K562 (cell line): ENCODE results near the gene SLC66A3. TPM values are rescaled to one million over a fixed set of nuclear protein-coding genes. Genes with fewer than 3 reads are reported as not detected.

Experiments
- ARID3B ChIP-seq: fragments of 250-450 bp; sonication (Bioruptor Pico); IDR thresholded peaks from 2 replicates; pipeline ENCODE4 v1.4.0; 2020; ENCODE audit warnings: borderline replicate concordance
- BRCA1 ChIP-seq, 2 experiments: fragments of 450-650 bp in 1 of 2; sonication (generic) in 1 of 2; formaldehyde crosslinking in 1 of 2; IDR thresholded peaks; 2 replicates each; pipeline versions ENCODE4 v1.5.0 to v1.6.1; 2017 to 2020; ENCODE audit warnings: mild to moderate bottlenecking in 1 of 2, missing genetic modification reagents in 1 of 2
- CBFA2T3 ChIP-seq: fragments of 450-650 bp; IDR thresholded peaks from 2 replicates; pipeline ENCODE4 v1.6.1; 2017
- CC2D1A ChIP-seq: fragments of 450-650 bp; IDR thresholded peaks from 2 replicates; pipeline ENCODE4 v1.6.1; 2017; ENCODE audit warnings: mild to moderate bottlenecking
- COPS2 ChIP-seq: fragments of 450-650 bp; conservative IDR thresholded peaks from 2 replicates; pipeline ENCODE4 v1.6.1; 2016; ENCODE audit warnings: mild to moderate bottlenecking, moderate library complexity
- DACH1 ChIP-seq: fragments of 450-650 bp; IDR thresholded peaks from 2 replicates; pipeline ENCODE4 v1.6.1; 2018; ENCODE audit not compliant: partially characterized antibody
- FOXA1 ChIP-seq: fragments of 450-650 bp; IDR thresholded peaks from 2 replicates; pipeline ENCODE4 v1.6.1; 2016; ENCODE audit warnings: mild to moderate bottlenecking, borderline replicate concordance
- FOXJ3 ChIP-seq: sonication (generic); formaldehyde crosslinking; IDR thresholded peaks from 2 replicates; pipeline ENCODE4 v1.4.0; 2020; ENCODE audit warnings: mild to moderate bottlenecking, missing genetic modification reagents
- HEY1 ChIP-seq: fragments of 250-450 bp; sonication (Bioruptor Pico); IDR thresholded peaks from 2 replicates; pipeline ENCODE4 v1.5.0; 2020; ENCODE audit warnings: mild to moderate bottlenecking, moderate library complexity, borderline replicate concordance
- KDM2B ChIP-seq: fragments of 250-450 bp; sonication (Bioruptor Pico); IDR thresholded peaks from 2 replicates; pipeline ENCODE4 v1.8.0; 2021; ENCODE audit warnings: mild to moderate bottlenecking, moderate library complexity
- MAFK ChIP-seq: IDR thresholded peaks from 2 replicates; pipeline ENCODE4 v1.6.1; 2011; ENCODE audit warnings: low read length, improper control_type of control experiment
- MTA1 ChIP-seq: fragments of 450-650 bp; IDR thresholded peaks from 2 replicates; pipeline ENCODE4 v1.6.1; 2017; ENCODE audit warnings: borderline replicate concordance
- MYC ChIP-seq, 2 experiments: fragments of 250-450 bp in 1 of 2; sonication (Bioruptor Pico) in 1 of 2; IDR thresholded peaks; 2 replicates each; pipeline versions ENCODE4 v1.5.1 to v1.6.1; 2012 to 2021; ENCODE audit warnings: low read depth in 2 of 2, borderline replicate concordance in 1 of 2, improper control_type of control experiment in 1 of 2, low read length in 1 of 2, mild to moderate bottlenecking in 1 of 2, moderate library complexity in 1 of 2
- POLR2A ChIP-seq: fragments of 450-650 bp; conservative IDR thresholded peaks from 2 replicates; pipeline ENCODE4 v1.6.1; 2016
- POLR3A ChIP-seq: IDR thresholded peaks from 2 replicates; pipeline ENCODE4 v1.6.1; 2011; ENCODE audit warnings: borderline replicate concordance, mild to moderate bottlenecking, moderate library complexity; ENCODE audit not compliant: insufficient read length, insufficient read depth; ENCODE audit errors: extremely low read depth
- RREB1 ChIP-seq: fragments of 250-450 bp; sonication (Bioruptor Pico); IDR thresholded peaks from 2 replicates; pipeline ENCODE4 v1.4.0; 2020
- TFAM ChIP-seq: fragments of 250-450 bp; sonication (Bioruptor Pico); conservative IDR thresholded peaks from 2 replicates; pipeline ENCODE4 v1.5.0; 2021; ENCODE audit warnings: mild to moderate bottlenecking, moderate library complexity
- USF1 ChIP-seq: sonication (generic); formaldehyde crosslinking; IDR thresholded peaks from 2 replicates; pipeline ENCODE4 v1.9.0; 2022; ENCODE audit warnings: mild to moderate bottlenecking, missing genetic modification reagents
- ZEB2 ChIP-seq: fragments of 450-650 bp; IDR thresholded peaks from 2 replicates; pipeline ENCODE4 v1.6.1; 2016
- ZNF146 ChIP-seq: IDR thresholded peaks from one replicate; pipeline ENCODE4 v1.6.1; 2018; ENCODE audit warnings: missing compliant biosample characterization; ENCODE audit not compliant: unreplicated experiment
- ZNF197 ChIP-seq: fragments of 200-800 bp; sonication (Bioruptor generic); IDR thresholded peaks from 2 replicates; pipeline ENCODE4 v1.6.1; 2016; ENCODE audit warnings: low read depth, missing genetic modification characterization, missing compliant biosample characterization
- ZNF384 ChIP-seq: IDR thresholded peaks from 2 replicates; pipeline ENCODE4 v1.6.1; 2012; ENCODE audit warnings: low read depth, low read length, improper control_type of control experiment
- ZNF57 ChIP-seq: fragments of 450-650 bp; formaldehyde crosslinking; IDR thresholded peaks from 2 replicates; pipeline ENCODE4 v1.4.0; 2020; ENCODE audit warnings: mild to moderate bottlenecking, moderate library complexity
- polyA plus RNA-seq, 8 experiments: library from polyadenylated mRNA; depleted of rRNA in 4 of 8; stranded (reverse) in 5 of 8; unstranded in 3 of 8; fragments of >200 nt; fragmentation: Nextera tagmentation in 2 of 8; fragmentation: Illumina TruSeq in 1 of 8; extraction: Ambion mirVana in 2 of 8; extraction: Trizol in 1 of 8; gene quantifications; 2 replicates each; pipeline versions ENCODE4 v1.2.1 to v1.2.3, GENCODE V29; 2011 to 2014; ENCODE audit warnings: inconsistent platforms in 1 of 8, missing spikeins in 1 of 8
- total RNA-seq, 7 experiments: library from RNA; depleted of rRNA in 6 of 7; stranded (reverse); fragments of >200 nt in 6 of 7; fragmentation: Illumina TruSeq in 2 of 7; extraction: Trizol in 2 of 7; gene quantifications; 2 replicates each; pipeline versions ENCODE4 v1.2.1 to v1.2.3, GENCODE V29; 2011 to 2021; ENCODE audit warnings: low replicate concordance in 1 of 7

Gene SLC66A3
- total and polyA plus RNA-seq, 9 of the 15 experiments (the other 6 are each of a cell fraction or from before 2014, with no cell fraction given), result 2.8 to 30.0 (median 9.1) TPM

GRCh38 chr2:11122380-11122779 is 32.9 kb upstream of the SLC66A3 start (continued):
- no peak for TF ChIP-seq ZNF146
- TF ChIP-seq BRCA1 (IDR thresholded peaks at IDR 0.05), result no peak
- no peak for TF ChIP-seq BRCA1 (CRISPR knock-in tag; IDR thresholded peaks at IDR 0.05)
- TF ChIP-seq ZNF384, result no peak
- TF ChIP-seq FOXJ3, result no peak
- TF ChIP-seq ZNF57 (CRISPR knock-in tag), result no peak
- TF ChIP-seq ARID3B (CRISPR knock-in tag), result 0 out of 2 replicates have a peak, but pooled peaks have one; percentile 57
- TF ChIP-seq ZNF197 (CRISPR knock-in tag), result peak; percentile 97
- no peak for TF ChIP-seq MTA1
- TF ChIP-seq MYC (IDR thresholded peaks at IDR 0.05; ENCODE audit: low read depth, low read length), result no peak
- 0 out of 2 replicates have a peak, but pooled peaks have one; percentile 73 for TF ChIP-seq MYC (CRISPR knock-in tag; IDR thresholded peaks at IDR 0.05; ENCODE audit: borderline replicate concordance, low read depth)
- TF ChIP-seq POLR2A, result no peak
- no peak for TF ChIP-seq DACH1
- TF ChIP-seq TFAM (CRISPR knock-in tag), result no peak
- no peak for TF ChIP-seq KDM2B (CRISPR knock-in tag)
- no peak for TF ChIP-seq COPS2
- TF ChIP-seq HEY1 (CRISPR knock-in tag), result no peak
- TF ChIP-seq RREB1, result peak; percentile 88
- TF ChIP-seq CBFA2T3, result no peak
- no peak for TF ChIP-seq ZEB2
- TF ChIP-seq POLR3A, result no peak
- TF ChIP-seq MAFK, result no peak
- no peak for TF ChIP-seq FOXA1
- TF ChIP-seq USF1 (CRISPR knock-in tag), result no peak
- TF ChIP-seq CC2D1A, result no peak
